HepG2 (cell line): ENCODE data around the gene PDE4D. TPM values are rescaled to one million over a fixed set of nuclear protein-coding genes. Genes with fewer than 3 reads are reported as not detected.

Experiments
- ATAC-seq: fragments of 200-7000 bp; cut with Tn5 transposase; 3 replicates; pipeline ENCODE4 v1.9.1; 2020; ENCODE audit warnings: mild to moderate bottlenecking, moderate library complexity
- BruUV-seq: library from RNA; stranded (reverse); fragments of 400-500 nt; replicated peaks from 2 replicates; lab custom pipeline; 2021; lab: Mats Ljungman, UMichigan
- CTCF ChIA-PET: fragments of 300-600 bp; formaldehyde crosslinking; extraction: SDS; loops from one replicate; lab custom pipeline; 2021; ENCODE audit warnings: low total read pairs, inconsistent platforms, low intra/inter-chr PET ratio; lab: Yijun Ruan, JAX
- POLR2A ChIA-PET: fragments of 350-600 bp; sonication (Branson Sonifier 250); formaldehyde crosslinking; loops from one replicate; lab custom pipeline; 2020; ENCODE audit warnings: antibody characterized with exemption, inconsistent platforms; lab: Yijun Ruan, JAX
- DNase-seq: peaks from one replicate; pipeline ENCODE4 v3.0.0-alpha.2; 2015; ENCODE audit warnings: low spot score
- FAIRE-seq: peaks from 3 replicates; lab custom pipeline; 2011; peaks lifted over from hg19 to GRCh38; lab: Jason Lieb, UNC
- H2AFZ ChIP-seq: one replicate; pipeline ENCODE4 v1.6.1; 2011; ENCODE audit warnings: low read length, inconsistent platforms
- H3K27ac ChIP-seq: fragments of 300-600 bp; 3 replicates; pipeline ENCODE4 v1.8.0; 2011; ENCODE audit warnings: mixed run types, mild to moderate bottlenecking, mixed read lengths, low read length, inconsistent platforms; ENCODE audit not compliant: insufficient read depth; ENCODE audit errors: extremely low read length
- H3K27me3 ChIP-seq, 2 experiments: fragments of 200-600 bp in 1 of 2; 2 replicates in 1 of 2; 3 replicates in 1 of 2; pipeline versions ENCODE4 v1.6.0 to v1.8.0; 2011; ENCODE audit warnings: low read length in 2 of 2, mild to moderate bottlenecking in 2 of 2, moderate library complexity in 2 of 2, inconsistent platforms in 1 of 2; ENCODE audit not compliant: insufficient read depth in 2 of 2, control insufficient read depth in 1 of 2
- H3K36me3 ChIP-seq, 2 experiments: fragments of 200-600 bp in 1 of 2; replicated peaks in 1 of 2; 2 replicates in 1 of 2; 3 replicates in 1 of 2; pipeline versions ENCODE4 v1.5.1 to v1.8.0; 2011; ENCODE audit warnings: low read length in 2 of 2, inconsistent platforms in 1 of 2; ENCODE audit not compliant: insufficient read depth in 2 of 2, control insufficient read depth in 1 of 2
- H3K4me1 ChIP-seq: 2 replicates; pipeline ENCODE4 v1.5.1; 2012; ENCODE audit warnings: low read length, inconsistent platforms; ENCODE audit not compliant: insufficient read depth
- H3K4me2 ChIP-seq: 2 replicates; pipeline ENCODE4 v1.6.0; 2011; ENCODE audit warnings: low read depth, low read length, inconsistent platforms
- H3K4me3 ChIP-seq, 3 experiments: fragments of 200-600 bp in 1 of 3; sonication (generic), shearing (Covaris generic) in 1 of 3; replicated peaks in 1 of 3; 2 replicates each; pipeline ENCODE4 v1.5.1; 2011 to 2016; ENCODE audit warnings: low read length in 3 of 3, inconsistent platforms in 2 of 3, low read depth in 2 of 3, mild to moderate bottlenecking in 2 of 3, control low read depth in 1 of 3, mixed read lengths in 1 of 3; ENCODE audit not compliant: insufficient read depth in 1 of 3
- H3K79me2 ChIP-seq: one replicate; pipeline ENCODE4 v1.6.1; 2011; ENCODE audit warnings: low read length, inconsistent platforms; ENCODE audit not compliant: insufficient read depth
- H3K9ac ChIP-seq: 2 replicates; pipeline ENCODE4 v1.6.0; 2011; ENCODE audit warnings: mild to moderate bottlenecking, low read depth, low read length, inconsistent platforms; ENCODE audit not compliant: insufficient read depth
- H3K9me3 ChIP-seq: 2 replicates; pipeline ENCODE4 v1.5.1; 2012; ENCODE audit warnings: mild to moderate bottlenecking, low read length
- H4K20me1 ChIP-seq: 2 replicates; pipeline ENCODE4 v1.6.0; 2011; ENCODE audit warnings: inconsistent platforms, mild to moderate bottlenecking, low read length, moderate library complexity; ENCODE audit not compliant: insufficient read depth
- HDAC1 ChIP-seq: sonication (generic); formaldehyde crosslinking; IDR thresholded peaks from 2 replicates; pipeline ENCODE4 v1.5.1; 2020; ENCODE audit warnings: mild to moderate bottlenecking, missing genetic modification reagents
- KLF9 ChIP-seq: IDR thresholded peaks from 2 replicates; pipeline ENCODE4 v1.6.1; 2016; ENCODE audit warnings: low read depth
- MYC ChIP-seq: sonication (generic); formaldehyde crosslinking; IDR thresholded peaks from 2 replicates; pipeline ENCODE4 v1.9.0; 2021; ENCODE audit warnings: missing genetic modification reagents, borderline replicate concordance
- PAWR ChIP-seq: sonication (generic); formaldehyde crosslinking; IDR thresholded peaks from 2 replicates; pipeline ENCODE4 v1.4.0; 2020; ENCODE audit warnings: missing genetic modification reagents, mild to moderate bottlenecking, borderline replicate concordance
- RAD51 ChIP-seq: fragments of 450-650 bp; IDR thresholded peaks from 2 replicates; pipeline ENCODE4 v1.6.1; 2016; ENCODE audit warnings: borderline replicate concordance
- RFX5 ChIP-seq: IDR thresholded peaks from 2 replicates; pipeline ENCODE4 v1.6.1; 2011; ENCODE audit warnings: low read depth, low read length, improper control_type of control experiment
- SMAD3 ChIP-seq: sonication (generic); formaldehyde crosslinking; IDR thresholded peaks from 2 replicates; pipeline ENCODE4 v1.4.0; 2020; ENCODE audit warnings: missing genetic modification reagents
- ZC3H13 ChIP-seq: sonication (generic); formaldehyde crosslinking; IDR thresholded peaks from 2 replicates; pipeline ENCODE4 v1.8.1; 2023; ENCODE audit warnings: mild to moderate bottlenecking, missing genetic modification reagents, moderate library complexity
- ZNF382 ChIP-seq: sonication (generic); formaldehyde crosslinking; IDR thresholded peaks from 2 replicates; pipeline ENCODE4 v1.5.0; 2020; ENCODE audit warnings: missing genetic modification reagents, mild to moderate bottlenecking, borderline replicate concordance
- WGBS: methylation state at CpG from one replicate; pipeline ENCODE4 v1.1.6; 2017; ENCODE audit warnings: low lambda C conversion rate; 5-methylcytosine and 5-hydroxymethylcytosine counted together
- in situ Hi-C: cut with HindIII; loops from 2 replicates; pipeline ENCODE4 v1.10.0; 2017; ENCODE audit warnings: low pct_unique_long_range_greater_than_20kb; ENCODE audit not compliant: extremely low pct_ligation_motif_present
- intact Hi-C: fragments of 100-400 bp; cut with micrococcal nuclease; formaldehyde crosslinking; loops from one replicate; pipeline ENCODE4 v1.10.0; 2022; ENCODE audit not compliant: unreplicated experiment
- polyA plus RNA-seq, 8 experiments: library from polyadenylated mRNA; depleted of rRNA in 3 of 8; stranded (reverse) in 7 of 8; unstranded in 1 of 8; fragments of >200 nt; fragmentation: Illumina TruSeq in 4 of 8; extraction: Trizol in 4 of 8; gene quantifications; 2 replicates each; pipeline versions ENCODE4 v1.2.1 to v1.2.3, GENCODE V29; 2011 to 2016; ENCODE audit warnings: low read depth in 4 of 8, missing spikeins in 1 of 8, mixed read lengths in 1 of 8; ENCODE audit not compliant: insufficient read depth in 1 of 8
- total RNA-seq, 5 experiments: library from RNA; depleted of rRNA; stranded (reverse); fragments of >200 nt; fragmentation: Illumina TruSeq; extraction: Trizol; gene quantifications; 2 replicates each; pipeline ENCODE4 v1.2.3, GENCODE V29; 2016; ENCODE audit warnings: low read depth in 1 of 5
- TF ChIP-seq, protein P1 (sequence below): sonication (generic); formaldehyde crosslinking; IDR thresholded peaks from 2 replicates; pipeline ENCODE4 v1.5.0; 2020; ENCODE audit warnings: mild to moderate bottlenecking, missing genetic modification reagents
- TF ChIP-seq, protein P2 (sequence below): sonication (generic); formaldehyde crosslinking; IDR thresholded peaks from 2 replicates; pipeline ENCODE4 v1.8.0; 2023; ENCODE audit warnings: mild to moderate bottlenecking, missing genetic modification reagents
- TF ChIP-seq, protein P3 (sequence below), 2 experiments: fragments of 450-650 bp in 1 of 2; sonication (generic) in 1 of 2; formaldehyde crosslinking in 1 of 2; IDR thresholded peaks; 2 replicates each; pipeline versions ENCODE4 v1.6.1 to v1.8.0; 2016 to 2022; ENCODE audit warnings: antibody characterized with exemption in 1 of 2, mild to moderate bottlenecking in 1 of 2, missing genetic modification reagents in 1 of 2

Gene PDE4D
- total and polyA plus RNA-seq, 2 of the 13 experiments (the other 11 are each of a cell fraction or from before 2014, with no cell fraction given), result 7.0 to 12.2 TPM

DNA sequence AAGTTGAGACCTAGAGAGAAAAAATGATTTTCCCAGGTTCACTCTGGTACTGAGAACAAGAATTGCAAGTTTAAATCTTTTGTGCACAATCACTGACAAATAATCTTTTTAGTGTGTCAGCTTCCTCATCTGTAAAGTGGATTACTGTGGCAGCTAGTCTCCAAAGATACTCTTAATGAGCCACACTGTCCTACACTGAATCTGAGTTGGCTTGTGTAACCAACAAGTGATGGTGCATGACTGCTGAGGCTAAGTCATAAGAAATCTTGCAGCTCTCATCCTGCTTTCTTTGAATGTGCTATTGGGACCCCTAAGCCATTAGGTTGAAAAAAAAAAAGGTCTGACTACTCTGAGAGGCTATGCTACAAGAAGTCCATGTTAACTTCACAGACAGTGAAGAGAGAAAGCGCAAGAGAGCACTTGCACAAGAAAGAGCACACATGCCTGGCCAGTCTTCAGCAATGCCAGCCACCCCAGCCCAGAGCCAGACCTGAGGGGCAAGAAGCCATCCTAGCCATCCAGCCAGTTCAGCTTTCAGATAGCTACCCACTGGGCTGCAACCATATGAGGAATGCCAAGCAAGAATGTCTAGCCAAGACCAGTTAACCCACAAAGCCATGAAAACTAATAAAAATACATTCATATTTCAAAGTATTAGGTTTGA, 891.2 kb downstream of the PDE4D start:
- no peak overlapping the region for H3K27ac ChIP-seq
- 50% methylated on average over 1 of the region's 1 CpG for WGBS
- no peaks in the 10 kb centered on the region for H3K79me2 ChIP-seq
- FAIRE-seq (no peak), DNase-seq (no peak), ATAC-seq (no peak)
- intact Hi-C loops, result no loop called here
- no peaks in the 10 kb centered on the region for H3K36me3 ChIP-seq
- no peak overlapping the region for H3K9ac ChIP-seq
- H3K4me2 ChIP-seq, result no peak overlapping the region
- peaks cover 2% of the 10 kb centered on the region; the same call in 1 of the 2 replicates for H4K20me1 ChIP-seq
- no peaks in the 10 kb centered on the region; a peak in 1 of 5 replicates for H3K27me3 ChIP-seq
- H3K4me3 ChIP-seq, result no peak overlapping the region
- no TSS peak for BruUV-seq
- no peak overlapping the region for H2AFZ ChIP-seq
- ChIA-PET POLR2A (no interaction called here), CTCF (no interaction called here)
- in situ Hi-C loops, result loop anchor here (10.0 kb wide), 1 partner anchor 117 kb away; no protein-coding TSS in a partner anchor
- H3K4me1 ChIP-seq, result no peaks in the 10 kb centered on the region
- no peaks in the 10 kb centered on the region for H3K9me3 ChIP-seq
- TF ChIP-seq PAWR (CRISPR knock-in tag) (no peak), ZNF382 (CRISPR knock-in tag) (no peak), HDAC1 (CRISPR knock-in tag) (no peak), RFX5 (no peak), ZC3H13 (no peak), SMAD3 (CRISPR knock-in tag) (no peak), RAD51 (no peak), MYC (CRISPR knock-in tag) (no peak), KLF9 (CRISPR knock-in tag) (no peak)
- TF ChIP-seq, protein P1, sequence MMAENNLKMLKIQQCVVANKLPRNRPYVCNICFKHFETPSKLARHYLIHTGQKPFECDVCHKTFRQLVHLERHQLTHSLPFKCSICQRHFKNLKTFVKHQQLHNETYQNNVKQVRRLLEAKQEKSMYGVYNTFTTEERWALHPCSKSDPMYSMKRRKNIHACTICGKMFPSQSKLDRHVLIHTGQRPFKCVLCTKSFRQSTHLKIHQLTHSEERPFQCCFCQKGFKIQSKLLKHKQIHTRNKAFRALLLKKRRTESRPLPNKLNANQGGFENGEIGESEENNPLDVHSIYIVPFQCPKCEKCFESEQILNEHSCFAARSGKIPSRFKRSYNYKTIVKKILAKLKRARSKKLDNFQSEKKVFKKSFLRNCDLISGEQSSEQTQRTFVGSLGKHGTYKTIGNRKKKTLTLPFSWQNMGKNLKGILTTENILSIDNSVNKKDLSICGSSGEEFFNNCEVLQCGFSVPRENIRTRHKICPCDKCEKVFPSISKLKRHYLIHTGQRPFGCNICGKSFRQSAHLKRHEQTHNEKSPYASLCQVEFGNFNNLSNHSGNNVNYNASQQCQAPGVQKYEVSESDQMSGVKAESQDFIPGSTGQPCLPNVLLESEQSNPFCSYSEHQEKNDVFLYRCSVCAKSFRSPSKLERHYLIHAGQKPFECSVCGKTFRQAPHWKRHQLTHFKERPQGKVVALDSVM (CRISPR knock-in tag), result no peak
- TF ChIP-seq, protein P2, sequence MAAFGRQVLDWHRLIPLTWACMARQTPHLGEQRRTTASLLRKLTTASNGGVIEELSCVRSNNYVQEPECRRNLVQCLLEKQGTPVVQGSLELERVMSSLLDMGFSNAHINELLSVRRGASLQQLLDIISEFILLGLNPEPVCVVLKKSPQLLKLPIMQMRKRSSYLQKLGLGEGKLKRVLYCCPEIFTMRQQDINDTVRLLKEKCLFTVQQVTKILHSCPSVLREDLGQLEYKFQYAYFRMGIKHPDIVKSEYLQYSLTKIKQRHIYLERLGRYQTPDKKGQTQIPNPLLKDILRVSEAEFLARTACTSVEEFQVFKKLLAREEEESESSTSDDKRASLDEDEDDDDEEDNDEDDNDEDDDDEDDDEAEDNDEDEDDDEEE (CRISPR knock-in tag), result no peak
- TF ChIP-seq, protein P3, sequence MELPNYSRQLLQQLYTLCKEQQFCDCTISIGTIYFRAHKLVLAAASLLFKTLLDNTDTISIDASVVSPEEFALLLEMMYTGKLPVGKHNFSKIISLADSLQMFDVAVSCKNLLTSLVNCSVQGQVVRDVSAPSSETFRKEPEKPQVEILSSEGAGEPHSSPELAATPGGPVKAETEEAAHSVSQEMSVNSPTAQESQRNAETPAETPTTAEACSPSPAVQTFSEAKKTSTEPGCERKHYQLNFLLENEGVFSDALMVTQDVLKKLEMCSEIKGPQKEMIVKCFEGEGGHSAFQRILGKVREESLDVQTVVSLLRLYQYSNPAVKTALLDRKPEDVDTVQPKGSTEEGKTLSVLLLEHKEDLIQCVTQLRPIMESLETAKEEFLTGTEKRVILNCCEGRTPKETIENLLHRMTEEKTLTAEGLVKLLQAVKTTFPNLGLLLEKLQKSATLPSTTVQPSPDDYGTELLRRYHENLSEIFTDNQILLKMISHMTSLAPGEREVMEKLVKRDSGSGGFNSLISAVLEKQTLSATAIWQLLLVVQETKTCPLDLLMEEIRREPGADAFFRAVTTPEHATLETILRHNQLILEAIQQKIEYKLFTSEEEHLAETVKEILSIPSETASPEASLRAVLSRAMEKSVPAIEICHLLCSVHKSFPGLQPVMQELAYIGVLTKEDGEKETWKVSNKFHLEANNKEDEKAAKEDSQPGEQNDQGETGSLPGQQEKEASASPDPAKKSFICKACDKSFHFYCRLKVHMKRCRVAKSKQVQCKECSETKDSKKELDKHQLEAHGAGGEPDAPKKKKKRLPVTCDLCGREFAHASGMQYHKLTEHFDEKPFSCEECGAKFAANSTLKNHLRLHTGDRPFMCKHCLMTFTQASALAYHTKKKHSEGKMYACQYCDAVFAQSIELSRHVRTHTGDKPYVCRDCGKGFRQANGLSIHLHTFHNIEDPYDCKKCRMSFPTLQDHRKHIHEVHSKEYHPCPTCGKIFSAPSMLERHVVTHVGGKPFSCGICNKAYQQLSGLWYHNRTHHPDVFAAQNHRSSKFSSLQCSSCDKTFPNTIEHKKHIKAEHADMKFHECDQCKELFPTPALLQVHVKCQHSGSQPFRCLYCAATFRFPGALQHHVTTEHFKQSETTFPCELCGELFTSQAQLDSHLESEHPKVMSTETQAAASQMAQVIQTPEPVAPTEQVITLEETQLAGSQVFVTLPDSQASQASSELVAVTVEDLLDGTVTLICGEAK (IDR thresholded peaks at IDR 0.05), result no peak
- TF ChIP-seq, protein P3 (CRISPR knock-in tag; IDR thresholded peaks at IDR 0.05), result no peak
